ENCODE results near the gene MYO15B. TPM values are rescaled to one million over a fixed set of nuclear protein-coding genes. Genes with fewer than 3 reads are reported as not detected.

MYO15B gene
- total and polyA plus RNA-seq, 2 of the 13 experiments (the other 11 are each of a cell fraction or from before 2014, with no cell fraction given): 2.8 to 8.1 TPM

DNA sequence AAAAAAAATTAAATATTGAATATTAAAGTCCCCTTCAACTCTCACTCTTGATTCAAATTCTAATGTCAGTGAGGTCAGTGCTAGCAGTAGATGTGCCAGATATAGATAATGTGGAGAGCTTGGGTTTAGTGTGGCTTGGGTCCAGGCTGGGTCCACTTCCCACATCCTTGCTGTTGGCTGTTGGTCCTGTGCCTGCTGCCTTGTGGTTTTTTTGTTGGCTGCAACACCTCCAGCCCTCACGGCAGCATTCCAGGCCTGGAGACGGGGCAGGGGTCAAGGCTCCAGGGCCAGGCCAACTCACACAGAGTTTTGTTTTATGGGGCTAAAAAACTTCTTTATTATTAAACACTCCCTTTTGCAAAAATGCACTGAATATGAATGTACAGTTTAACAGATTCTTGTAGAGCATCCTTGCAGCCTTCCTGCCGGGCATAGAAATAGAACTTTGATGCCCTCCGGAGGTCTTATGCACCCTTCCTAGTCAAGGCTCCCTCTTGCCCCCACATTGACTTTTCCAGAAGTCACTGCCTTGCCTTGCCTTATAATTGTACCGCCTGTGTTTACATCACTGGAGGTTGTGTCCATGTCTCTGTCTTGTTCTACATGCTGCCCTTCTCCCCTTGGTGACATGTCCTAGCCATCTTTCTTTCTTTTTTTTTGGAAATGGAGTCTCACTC, 25.5 kb upstream of the MYO15B start (continued):
- TF ChIP-seq, protein P1, sequence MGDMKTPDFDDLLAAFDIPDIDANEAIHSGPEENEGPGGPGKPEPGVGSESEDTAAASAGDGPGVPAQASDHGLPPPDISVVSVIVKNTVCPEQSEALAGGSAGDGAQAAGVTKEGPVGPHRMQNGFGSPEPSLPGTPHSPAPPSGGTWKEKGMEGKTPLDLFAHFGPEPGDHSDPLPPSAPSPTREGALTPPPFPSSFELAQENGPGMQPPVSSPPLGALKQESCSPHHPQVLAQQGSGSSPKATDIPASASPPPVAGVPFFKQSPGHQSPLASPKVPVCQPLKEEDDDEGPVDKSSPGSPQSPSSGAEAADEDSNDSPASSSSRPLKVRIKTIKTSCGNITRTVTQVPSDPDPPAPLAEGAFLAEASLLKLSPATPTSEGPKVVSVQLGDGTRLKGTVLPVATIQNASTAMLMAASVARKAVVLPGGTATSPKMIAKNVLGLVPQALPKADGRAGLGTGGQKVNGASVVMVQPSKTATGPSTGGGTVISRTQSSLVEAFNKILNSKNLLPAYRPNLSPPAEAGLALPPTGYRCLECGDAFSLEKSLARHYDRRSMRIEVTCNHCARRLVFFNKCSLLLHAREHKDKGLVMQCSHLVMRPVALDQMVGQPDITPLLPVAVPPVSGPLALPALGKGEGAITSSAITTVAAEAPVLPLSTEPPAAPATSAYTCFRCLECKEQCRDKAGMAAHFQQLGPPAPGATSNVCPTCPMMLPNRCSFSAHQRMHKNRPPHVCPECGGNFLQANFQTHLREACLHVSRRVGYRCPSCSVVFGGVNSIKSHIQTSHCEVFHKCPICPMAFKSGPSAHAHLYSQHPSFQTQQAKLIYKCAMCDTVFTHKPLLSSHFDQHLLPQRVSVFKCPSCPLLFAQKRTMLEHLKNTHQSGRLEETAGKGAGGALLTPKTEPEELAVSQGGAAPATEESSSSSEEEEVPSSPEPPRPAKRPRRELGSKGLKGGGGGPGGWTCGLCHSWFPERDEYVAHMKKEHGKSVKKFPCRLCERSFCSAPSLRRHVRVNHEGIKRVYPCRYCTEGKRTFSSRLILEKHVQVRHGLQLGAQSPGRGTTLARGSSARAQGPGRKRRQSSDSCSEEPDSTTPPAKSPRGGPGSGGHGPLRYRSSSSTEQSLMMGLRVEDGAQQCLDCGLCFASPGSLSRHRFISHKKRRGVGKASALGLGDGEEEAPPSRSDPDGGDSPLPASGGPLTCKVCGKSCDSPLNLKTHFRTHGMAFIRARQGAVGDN (CRISPR knock-in tag; IDR thresholded peaks at IDR 0.05): peak; percentile 55
- 0 out of 2 replicates have a peak, but pooled peaks have one; percentile 14 for TF ChIP-seq NCOA2 (CRISPR knock-in tag; IDR thresholded peaks at IDR 0.05)
- no peak for TF ChIP-seq PPARG (CRISPR knock-in tag; conservative IDR thresholded peaks at IDR 0.05)
- TF ChIP-seq PHF5A (CRISPR knock-in tag; IDR thresholded peaks at IDR 0.05; ENCODE audit: low read depth, unreplicated experiment): no peak
- TF ChIP-seq ZNF501 (CRISPR knock-in tag; IDR thresholded peaks at IDR 0.05): no peak

- H2AFZ ChIP-seq (ENCODE audit: low read length): no peak overlapping the region
- ChIA-PET CTCF (ENCODE audit: low intra/inter-chr PET ratio, low total read pairs) (no interaction called here), POLR2A (no interaction called here)
- H3K9me3 ChIP-seq (ENCODE audit: low read length): no peaks in the 10 kb centered on the region
- no peaks in the 10 kb centered on the region for H4K20me1 ChIP-seq (ENCODE audit: insufficient read depth, low read length)
- peaks cover 32 to 47% of the 10 kb centered on the region in 2 experiments for H3K36me3 ChIP-seq (replicated peaks in 1 of 2; ENCODE audit: control insufficient read depth in 1 of 2, insufficient read depth in 2 of 2, low read length in 2 of 2)
- DNase-seq (ENCODE audit: low spot score): no peak
- no peaks in the 10 kb centered on the region for H3K27me3 ChIP-seq (ENCODE audit: control insufficient read depth in 1 of 2, insufficient read depth in 2 of 2, low read length in 2 of 2)
- no peak for FAIRE-seq
- no peak overlapping the region for H3K4me2 ChIP-seq (ENCODE audit: low read depth, low read length)
- no peak overlapping the region for H3K27ac ChIP-seq (ENCODE audit: extremely low read length, insufficient read depth, low read length)
- H3K9ac ChIP-seq (ENCODE audit: insufficient read depth, low read depth, low read length): no peak overlapping the region
- no peak for ATAC-seq
- WGBS (ENCODE audit: low lambda C conversion rate): 98% methylated on average over 19 of the region's 28 CpGs
- in situ Hi-C loops (cut with HindIII; ENCODE audit: extremely low pct_ligation_motif_present, low pct_unique_long_range_greater_than_20kb) (no loop called here), intact Hi-C loops (cut with micrococcal nuclease; ENCODE audit: unreplicated experiment) (no loop called here)
- peaks cover 3% of the 10 kb centered on the region for H3K79me2 ChIP-seq (ENCODE audit: insufficient read depth, low read length)
- no peak overlapping the region for H3K4me3 ChIP-seq (replicated peaks in 1 of 3; ENCODE audit: insufficient read depth in 1 of 3, low read depth in 2 of 3, low read length in 3 of 3)
- TF ChIP-seq ZNF607 (CRISPR knock-in tag; IDR thresholded peaks at IDR 0.05; ENCODE audit: borderline replicate concordance) (no peak), ZBTB1 (CRISPR knock-in tag; IDR thresholded peaks at IDR 0.05; ENCODE audit: borderline replicate concordance) (no peak), THRA (CRISPR knock-in tag; IDR thresholded peaks at IDR 0.05; ENCODE audit: borderline replicate concordance) (no peak), NCOR1 (IDR thresholded peaks at IDR 0.05; ENCODE audit: borderline replicate concordance, low read length) (no peak), RBFOX2 (IDR thresholded peaks at IDR 0.05; ENCODE audit: low read depth, low read length) (peak; percentile 32; the same call in 1 of the 2 replicates), AGO2 (optimal IDR thresholded peaks at IDR 0.05; ENCODE audit: low read depth, low read length) (peak; percentile 65), RFXAP (CRISPR knock-in tag; IDR thresholded peaks at IDR 0.05; ENCODE audit: borderline replicate concordance) (no peak), HOXA3 (CRISPR knock-in tag; IDR thresholded peaks at IDR 0.05) (no peak), YEATS4 (CRISPR knock-in tag; IDR thresholded peaks at IDR 0.05; ENCODE audit: borderline replicate concordance) (no peak), ZNF768 (CRISPR knock-in tag; IDR thresholded peaks at IDR 0.05) (peak; percentile 89)
- TF ChIP-seq, protein P2, sequence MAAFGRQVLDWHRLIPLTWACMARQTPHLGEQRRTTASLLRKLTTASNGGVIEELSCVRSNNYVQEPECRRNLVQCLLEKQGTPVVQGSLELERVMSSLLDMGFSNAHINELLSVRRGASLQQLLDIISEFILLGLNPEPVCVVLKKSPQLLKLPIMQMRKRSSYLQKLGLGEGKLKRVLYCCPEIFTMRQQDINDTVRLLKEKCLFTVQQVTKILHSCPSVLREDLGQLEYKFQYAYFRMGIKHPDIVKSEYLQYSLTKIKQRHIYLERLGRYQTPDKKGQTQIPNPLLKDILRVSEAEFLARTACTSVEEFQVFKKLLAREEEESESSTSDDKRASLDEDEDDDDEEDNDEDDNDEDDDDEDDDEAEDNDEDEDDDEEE (CRISPR knock-in tag; IDR thresholded peaks at IDR 0.05): no peak
- BruUV-seq (replicated peaks): no TSS peak
- H3K4me1 ChIP-seq (ENCODE audit: insufficient read depth, low read length): peaks cover 40% of the 10 kb centered on the region
Observed at GRCh38 chr17:75563063-75563758, 24.4 kb upstream of the MYO15B start.

Data from HepG2 (cell line).